SU-DHL-6 (cell line): ENCODE measurements around the gene EPB41L4A.

Source experiments
- H2AFZ ChIP-seq: fragments of 200-600 bp; sonication (generic); 2 replicates; pipeline ENCODE4 v1.6.1; 2014; ENCODE audit warnings: low read depth, mild to moderate bottlenecking, moderate library complexity, mixed read lengths, antibody characterized with exemption, low read length; ENCODE audit not compliant: severe bottlenecking
- H3F3A ChIP-seq: fragments of 200-600 bp; shearing (Covaris generic); 2 replicates; pipeline ENCODE4 v1.6.0; 2016; ENCODE audit warnings: antibody characterized with exemption, mild to moderate bottlenecking; ENCODE audit not compliant: insufficient read depth
- H3K27ac ChIP-seq: fragments of 200-600 bp; sonication (generic); 2 replicates; pipeline ENCODE4 v1.5.1; 2016; ENCODE audit warnings: low read depth, mild to moderate bottlenecking, low read length, moderate library complexity, mixed read lengths
- H3K27me3 ChIP-seq: fragments of 200-600 bp; sonication (generic), shearing (Covaris generic); 2 replicates; pipeline ENCODE4 v1.6.0; 2014; ENCODE audit warnings: mild to moderate bottlenecking, low read length
- H3K36me3 ChIP-seq: fragments of 200-600 bp; sonication (generic); 2 replicates; pipeline ENCODE4 v1.6.1; 2014; ENCODE audit warnings: mild to moderate bottlenecking, low read length, mixed read lengths
- H3K4me2 ChIP-seq: fragments of 300-600, 200-600 bp; shearing (Covaris generic), sonication (generic); 2 replicates; pipeline ENCODE4 v1.6.0; 2014; ENCODE audit warnings: low read length, low read depth, mild to moderate bottlenecking; ENCODE audit not compliant: poor library complexity, severe bottlenecking
- H3K4me3 ChIP-seq: fragments of 200-600 bp; sonication (generic); 2 replicates; pipeline ENCODE4 v1.5.1; 2014; ENCODE audit warnings: antibody characterized with exemption, low read length, mild to moderate bottlenecking, mixed read lengths; ENCODE audit not compliant: insufficient read depth, poor library complexity, severe bottlenecking
- H3K79me2 ChIP-seq: fragments of 200-600 bp; sonication (generic); 2 replicates; pipeline ENCODE4 v1.6.1; 2014; ENCODE audit warnings: mild to moderate bottlenecking, low read length, moderate library complexity; ENCODE audit not compliant: insufficient read depth
- H3K9ac ChIP-seq: fragments of 200-600 bp; sonication (generic); 2 replicates; pipeline ENCODE4 v1.7.0; 2014; ENCODE audit warnings: mild to moderate bottlenecking, low read length
- H3K9me2 ChIP-seq: fragments of 200-600 bp; sonication (generic); replicated peaks from 2 replicates; pipeline ENCODE4 v1.6.1; 2014; ENCODE audit warnings: low read length; ENCODE audit not compliant: insufficient read depth
- H3K9me3 ChIP-seq: fragments of 200-600 bp; sonication (generic); 2 replicates; pipeline ENCODE4 v1.6.1; 2014; ENCODE audit warnings: low read length, mixed read lengths; ENCODE audit not compliant: insufficient read depth
- H4K20me1 ChIP-seq: fragments of 200-600 bp; sonication (generic); 2 replicates; pipeline ENCODE4 v1.6.1; 2014; ENCODE audit warnings: low read depth, mild to moderate bottlenecking, antibody characterized with exemption, low read length, moderate library complexity, mixed read lengths
- EZH2phosphoT487 ChIP-seq: fragments of 200-600 bp; sonication (generic), shearing (Covaris generic); conservative IDR thresholded peaks from 2 replicates; pipeline ENCODE4 v1.6.1; 2018; ENCODE audit warnings: mild to moderate bottlenecking, antibody characterized with exemption, low read length, moderate library complexity, mixed read lengths
- TF ChIP-seq, protein P1 (sequence below): fragments of 200-600 bp; sonication (generic); IDR thresholded peaks from one replicate; pipeline ENCODE4 v1.5.1; 2017; ENCODE audit warnings: antibody characterized with exemption, mild to moderate bottlenecking, low read length, moderate library complexity; ENCODE audit not compliant: insufficient read depth, poor library complexity, severe bottlenecking

EPB41L4A gene

DNA sequence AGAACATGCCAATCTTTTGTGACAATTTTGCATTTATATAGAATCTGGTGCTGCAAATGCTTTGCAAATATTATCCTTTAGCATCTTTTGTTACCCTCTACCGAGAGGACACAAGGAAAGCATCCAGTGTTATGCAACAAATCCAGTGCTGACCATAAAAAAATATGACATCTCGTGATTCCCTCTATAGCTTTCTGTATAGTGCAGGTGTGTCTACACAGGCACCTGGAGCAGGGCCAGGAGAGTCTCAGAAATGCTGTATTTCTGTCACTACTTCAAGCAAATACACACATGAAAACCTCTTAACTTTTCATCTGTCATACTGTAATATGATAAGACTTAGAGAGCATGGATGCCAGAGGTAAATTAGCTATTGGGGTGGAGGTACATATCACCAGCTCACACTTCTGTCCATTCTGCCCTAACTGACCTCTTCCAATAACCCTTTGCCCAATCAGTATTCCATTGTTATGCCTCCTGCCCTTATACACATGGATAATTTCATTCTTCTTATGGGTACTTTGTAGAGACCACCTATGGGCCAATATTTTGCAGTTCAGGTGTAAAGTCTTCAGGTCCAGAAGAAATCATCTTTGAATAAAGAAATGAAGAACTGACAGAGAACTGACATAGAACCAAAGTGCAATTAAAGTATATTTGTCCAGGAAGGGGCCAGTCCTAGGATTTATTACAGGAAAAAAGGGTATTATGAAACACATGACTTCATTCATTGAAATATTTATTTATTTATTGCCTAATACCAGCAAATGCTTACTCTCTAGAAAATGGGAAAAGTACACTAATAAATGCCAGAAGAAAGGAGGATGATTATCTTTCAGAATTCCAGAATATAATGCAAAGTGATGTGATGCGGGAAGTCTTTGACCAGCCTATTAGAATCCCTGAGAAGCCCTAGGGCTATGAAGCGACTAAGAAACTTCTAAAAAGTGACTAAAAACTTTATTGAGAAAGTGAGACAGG is 106.5 kb downstream of the EPB41L4A start:
- Histone ChIP-seq H3K36me3 (no peaks in the 10 kb centered on the region), H2AFZ (no peak overlapping the region), H3K4me3 (no peak overlapping the region), H4K20me1 (no peaks in the 10 kb centered on the region), H3F3A (no peaks in the 10 kb centered on the region), H3K79me2 (no peaks in the 10 kb centered on the region), H3K9me3 (no peaks in the 10 kb centered on the region), H3K4me2 (no peak overlapping the region), H3K9me2 (no peaks in the 10 kb centered on the region), H3K27me3 (no peaks in the 10 kb centered on the region; the same call in 1 of the 2 replicates), H3K9ac (no peak overlapping the region), H3K27ac (no peak overlapping the region)
- TF ChIP-seq, protein P1, sequence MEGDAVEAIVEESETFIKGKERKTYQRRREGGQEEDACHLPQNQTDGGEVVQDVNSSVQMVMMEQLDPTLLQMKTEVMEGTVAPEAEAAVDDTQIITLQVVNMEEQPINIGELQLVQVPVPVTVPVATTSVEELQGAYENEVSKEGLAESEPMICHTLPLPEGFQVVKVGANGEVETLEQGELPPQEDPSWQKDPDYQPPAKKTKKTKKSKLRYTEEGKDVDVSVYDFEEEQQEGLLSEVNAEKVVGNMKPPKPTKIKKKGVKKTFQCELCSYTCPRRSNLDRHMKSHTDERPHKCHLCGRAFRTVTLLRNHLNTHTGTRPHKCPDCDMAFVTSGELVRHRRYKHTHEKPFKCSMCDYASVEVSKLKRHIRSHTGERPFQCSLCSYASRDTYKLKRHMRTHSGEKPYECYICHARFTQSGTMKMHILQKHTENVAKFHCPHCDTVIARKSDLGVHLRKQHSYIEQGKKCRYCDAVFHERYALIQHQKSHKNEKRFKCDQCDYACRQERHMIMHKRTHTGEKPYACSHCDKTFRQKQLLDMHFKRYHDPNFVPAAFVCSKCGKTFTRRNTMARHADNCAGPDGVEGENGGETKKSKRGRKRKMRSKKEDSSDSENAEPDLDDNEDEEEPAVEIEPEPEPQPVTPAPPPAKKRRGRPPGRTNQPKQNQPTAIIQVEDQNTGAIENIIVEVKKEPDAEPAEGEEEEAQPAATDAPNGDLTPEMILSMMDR = no peak
- TF ChIP-seq EZH2phosphoT487 = no peak

DNA sequence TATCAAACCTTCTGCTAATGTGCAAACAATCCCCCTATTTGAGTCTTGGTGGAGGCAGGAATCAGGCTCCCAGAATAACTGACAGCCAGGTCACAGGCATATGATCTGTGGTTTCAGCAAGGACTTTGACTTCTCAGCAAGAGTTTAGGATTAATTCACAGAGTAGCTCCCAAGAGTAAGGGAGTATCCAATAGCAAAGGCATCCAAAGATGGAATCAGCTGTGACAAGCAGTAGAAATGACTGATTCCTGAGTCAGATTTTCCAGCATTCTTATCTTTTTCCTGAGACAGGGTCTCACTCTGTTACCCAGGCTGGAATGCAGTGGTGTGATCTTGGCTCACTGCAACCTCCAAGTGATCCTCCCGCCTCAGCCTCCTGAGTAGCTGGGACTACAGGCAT is 108.3 kb downstream of the EPB41L4A start:
- Histone ChIP-seq H2AFZ (no peak overlapping the region), H3K27me3 (no peaks in the 10 kb centered on the region), H3K4me3 (no peak overlapping the region), H3F3A (no peaks in the 10 kb centered on the region), H3K36me3 (no peaks in the 10 kb centered on the region), H3K9me2 (no peaks in the 10 kb centered on the region), H4K20me1 (no peaks in the 10 kb centered on the region), H3K9me3 (no peaks in the 10 kb centered on the region), H3K9ac (no peak overlapping the region), H3K4me2 (no peak overlapping the region), H3K79me2 (no peaks in the 10 kb centered on the region), H3K27ac (no peak overlapping the region)
- TF ChIP-seq EZH2phosphoT487 = no peak
- TF ChIP-seq, protein P1 = no peak

DNA sequence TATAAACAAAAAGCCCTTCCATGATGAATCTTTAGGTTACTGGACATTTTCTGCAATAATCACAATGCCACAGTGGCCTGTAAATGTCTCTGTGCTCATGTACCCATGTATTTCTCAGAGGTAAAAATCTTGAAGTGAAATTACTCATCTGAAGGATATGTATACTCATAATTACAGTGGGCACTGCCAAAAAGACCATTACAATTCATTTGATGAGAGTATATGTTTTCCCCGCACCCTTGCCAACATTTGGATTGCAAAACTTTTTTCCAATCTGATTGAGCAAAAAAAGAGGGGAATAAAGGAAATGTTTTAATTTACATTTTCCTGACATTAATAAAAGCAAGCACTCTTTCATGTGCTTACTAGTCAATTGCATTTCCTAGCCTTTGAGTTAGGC is 110.5 kb downstream of the EPB41L4A start:
- Histone ChIP-seq H3K27ac (no peak overlapping the region), H3K4me2 (no peak overlapping the region), H2AFZ (no peak overlapping the region), H3K9me3 (no peaks in the 10 kb centered on the region), H3K4me3 (no peak overlapping the region), H3K36me3 (no peaks in the 10 kb centered on the region), H4K20me1 (no peaks in the 10 kb centered on the region), H3K9me2 (no peaks in the 10 kb centered on the region), H3K79me2 (no peaks in the 10 kb centered on the region), H3F3A (no peaks in the 10 kb centered on the region), H3K27me3 (no peaks in the 10 kb centered on the region), H3K9ac (no peak overlapping the region)
- TF ChIP-seq EZH2phosphoT487 = no peak
- TF ChIP-seq, protein P1 = no peak
